ENCODE results near the gene TRAF6.

- TF ChIP-seq, protein P1, sequence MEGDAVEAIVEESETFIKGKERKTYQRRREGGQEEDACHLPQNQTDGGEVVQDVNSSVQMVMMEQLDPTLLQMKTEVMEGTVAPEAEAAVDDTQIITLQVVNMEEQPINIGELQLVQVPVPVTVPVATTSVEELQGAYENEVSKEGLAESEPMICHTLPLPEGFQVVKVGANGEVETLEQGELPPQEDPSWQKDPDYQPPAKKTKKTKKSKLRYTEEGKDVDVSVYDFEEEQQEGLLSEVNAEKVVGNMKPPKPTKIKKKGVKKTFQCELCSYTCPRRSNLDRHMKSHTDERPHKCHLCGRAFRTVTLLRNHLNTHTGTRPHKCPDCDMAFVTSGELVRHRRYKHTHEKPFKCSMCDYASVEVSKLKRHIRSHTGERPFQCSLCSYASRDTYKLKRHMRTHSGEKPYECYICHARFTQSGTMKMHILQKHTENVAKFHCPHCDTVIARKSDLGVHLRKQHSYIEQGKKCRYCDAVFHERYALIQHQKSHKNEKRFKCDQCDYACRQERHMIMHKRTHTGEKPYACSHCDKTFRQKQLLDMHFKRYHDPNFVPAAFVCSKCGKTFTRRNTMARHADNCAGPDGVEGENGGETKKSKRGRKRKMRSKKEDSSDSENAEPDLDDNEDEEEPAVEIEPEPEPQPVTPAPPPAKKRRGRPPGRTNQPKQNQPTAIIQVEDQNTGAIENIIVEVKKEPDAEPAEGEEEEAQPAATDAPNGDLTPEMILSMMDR (conservative IDR thresholded peaks at IDR 0.05): no peak
- no peak for TF ChIP-seq ZFX (IDR thresholded peaks at IDR 0.05)
Measured at GRCh38 chr11:36480833-36481232, 29.2 kb downstream of the TRAF6 start.
